HG03469 (cell line): ENCODE data around the gene CEP72.
"Not testable (repeated sequence)": the region's sequence is repeated elsewhere in the genome, so short reads cannot be mapped to it uniquely, and the experiment has no call there.

Source experiments
- ATAC-seq: cut with Tn5 transposase; IDR thresholded peaks from one replicate; pipeline ENCODE4 v1.9.1; 2021; ENCODE audit warnings: mild to moderate bottlenecking, moderate library complexity, moderate number of reproducible peaks; ENCODE audit not compliant: unreplicated experiment

The CEP72 gene

DNA sequence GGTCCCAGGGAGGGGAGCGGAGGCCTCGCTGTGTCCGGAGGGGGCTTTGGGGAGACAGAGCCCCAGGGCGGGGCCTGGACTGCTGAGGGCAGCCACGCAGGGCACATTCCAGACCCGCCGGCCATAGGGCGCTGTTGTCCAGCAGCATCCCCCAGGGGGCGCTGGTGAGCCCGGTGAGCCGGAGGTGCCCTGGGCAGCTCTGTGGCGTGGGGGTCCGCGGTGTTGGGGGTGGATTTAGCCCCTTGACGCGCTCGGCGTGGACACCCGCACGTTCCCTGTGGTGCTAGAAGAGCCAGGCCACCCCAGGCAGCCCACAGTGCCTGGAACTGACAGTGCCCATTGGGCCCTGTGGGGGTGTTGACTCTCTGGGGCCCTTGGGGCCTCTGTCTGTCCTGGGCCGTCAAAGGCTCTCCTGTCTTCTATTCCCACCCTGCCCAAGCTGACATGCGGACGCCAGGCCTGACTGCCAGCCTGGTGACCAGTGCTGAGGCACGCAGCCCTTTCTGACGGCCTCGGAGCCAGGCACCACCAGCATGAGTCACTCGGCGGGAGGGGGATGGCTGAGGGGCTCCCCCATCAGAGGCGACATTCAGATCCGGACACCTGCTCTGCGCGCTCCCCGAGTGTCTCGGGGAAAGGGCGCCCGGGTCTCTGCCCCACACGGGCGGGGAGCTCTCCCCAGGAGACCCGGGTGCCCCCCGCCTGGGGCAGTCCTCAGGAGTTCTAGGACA lies 57.1 kb downstream of the CEP72 start:
- no peak for ATAC-seq

DNA sequence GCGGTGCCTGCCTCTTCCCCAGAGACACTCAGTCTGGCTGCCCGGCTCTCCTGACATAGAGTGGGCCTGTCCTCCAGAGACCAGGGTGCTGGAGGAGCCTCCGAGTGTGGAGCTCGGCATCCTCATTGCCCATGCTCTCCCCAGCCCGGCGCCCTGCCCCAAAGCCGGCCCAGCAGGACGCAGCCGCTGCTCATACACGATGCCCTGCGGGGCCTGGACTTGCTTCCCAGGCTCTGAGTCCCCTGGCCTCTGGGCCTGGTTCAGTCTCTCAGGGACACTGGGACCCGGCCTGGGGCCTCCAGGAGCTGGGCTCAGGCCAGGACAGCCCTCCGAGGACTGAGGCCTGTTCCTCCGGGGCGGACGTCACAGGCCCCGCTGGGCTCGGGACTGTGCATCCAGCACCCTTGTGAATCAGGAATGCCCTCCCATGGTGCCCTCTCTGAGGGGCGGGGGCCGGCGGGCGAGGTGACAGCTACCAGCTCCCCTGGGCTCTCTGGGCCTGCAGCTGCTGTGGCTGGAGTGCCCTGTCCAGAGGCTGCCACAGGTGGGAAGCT lies 57.8 kb downstream of the CEP72 start:
- no peak for ATAC-seq

DNA sequence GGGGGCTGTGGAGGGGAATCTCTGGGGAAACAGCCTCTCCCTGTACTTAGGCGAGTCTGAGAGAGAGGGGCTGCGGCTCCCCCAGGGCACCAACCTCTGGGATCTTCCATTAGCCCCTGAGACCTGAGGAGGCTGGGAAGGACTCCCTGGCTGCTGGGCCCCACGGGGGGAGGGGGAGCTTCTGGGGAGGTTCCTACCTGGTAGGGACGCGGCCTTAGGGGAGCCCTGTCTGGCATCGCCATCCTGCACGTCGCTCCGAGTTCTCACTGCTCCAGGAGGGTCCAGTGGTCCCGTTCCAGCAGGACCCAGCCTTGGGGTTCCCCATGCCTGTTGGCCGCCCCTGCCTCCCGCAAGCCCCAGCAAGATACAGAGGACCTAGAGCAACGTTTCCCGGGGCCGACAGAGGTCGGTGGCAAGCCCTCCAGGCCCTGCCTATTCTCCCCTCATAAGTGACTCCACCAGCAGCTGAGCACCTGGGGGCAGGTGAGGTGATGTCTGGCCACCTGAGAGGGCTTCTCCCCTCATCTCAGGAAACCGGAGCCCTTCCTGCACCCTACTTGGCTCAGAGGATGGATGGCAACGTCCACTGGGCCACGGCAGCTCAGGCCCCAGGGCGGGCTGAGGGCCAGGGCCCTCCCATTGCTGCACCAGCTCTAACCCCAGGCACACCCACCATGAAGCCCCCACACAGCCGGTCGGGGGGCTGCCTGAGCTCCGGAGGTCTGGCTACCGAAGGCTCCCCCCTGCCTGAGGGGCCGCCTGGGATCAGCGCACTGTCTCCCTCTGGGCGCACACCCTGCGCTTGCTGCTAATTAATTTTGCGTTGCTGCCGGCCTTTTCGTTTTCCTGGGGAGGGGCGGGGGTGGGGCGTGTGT lies 58.5 kb downstream of the CEP72 start:
- ATAC-seq: no peak

- ATAC-seq: no peak
Observed at GRCh38 chr5:671459-672328, 59.6 kb downstream of the CEP72 start.

DNA sequence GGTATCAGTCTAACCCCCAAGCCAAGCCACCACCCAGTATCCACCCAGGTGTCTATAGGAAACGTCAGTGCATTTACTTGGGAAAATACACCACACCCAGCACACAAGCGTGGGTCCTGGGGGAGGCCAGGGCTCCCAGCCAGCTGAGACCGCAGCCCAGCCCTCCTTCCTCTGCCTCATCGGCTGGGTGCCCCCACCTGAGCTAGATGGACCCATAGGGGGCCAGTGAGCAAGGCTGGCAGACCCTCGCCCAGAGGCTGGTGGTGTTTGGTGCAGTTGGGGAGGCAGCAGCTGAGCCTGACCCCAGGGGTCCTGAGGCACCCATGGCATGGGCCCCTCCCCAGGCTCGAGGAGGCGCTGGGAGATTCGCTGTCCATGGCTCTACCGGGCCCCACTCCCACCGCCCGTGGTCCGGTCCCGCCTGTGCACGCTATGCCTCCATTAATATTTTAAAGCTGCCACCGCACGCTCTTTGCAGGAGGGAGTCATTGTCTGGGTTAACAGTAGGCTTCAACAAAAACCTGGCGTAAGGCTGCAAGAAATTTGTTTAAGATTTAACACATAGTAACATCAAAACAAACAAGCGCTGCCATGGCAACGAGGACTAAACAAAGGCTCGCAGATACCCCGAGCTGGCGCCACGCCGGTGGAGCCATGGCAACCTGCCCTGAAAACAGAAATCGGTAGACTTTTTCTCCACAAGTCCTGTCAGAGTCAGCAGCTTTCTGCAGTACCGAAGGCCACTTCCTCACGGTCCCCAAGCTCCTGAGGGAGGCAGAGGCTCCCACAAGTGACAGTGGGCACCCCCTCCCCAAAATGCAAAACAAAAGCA lies 60.4 kb downstream of the CEP72 start:
- no peak for ATAC-seq

GRCh38 chr5:673161-673830 lies 61.2 kb downstream of the CEP72 start:
- ATAC-seq: no peak

DNA sequence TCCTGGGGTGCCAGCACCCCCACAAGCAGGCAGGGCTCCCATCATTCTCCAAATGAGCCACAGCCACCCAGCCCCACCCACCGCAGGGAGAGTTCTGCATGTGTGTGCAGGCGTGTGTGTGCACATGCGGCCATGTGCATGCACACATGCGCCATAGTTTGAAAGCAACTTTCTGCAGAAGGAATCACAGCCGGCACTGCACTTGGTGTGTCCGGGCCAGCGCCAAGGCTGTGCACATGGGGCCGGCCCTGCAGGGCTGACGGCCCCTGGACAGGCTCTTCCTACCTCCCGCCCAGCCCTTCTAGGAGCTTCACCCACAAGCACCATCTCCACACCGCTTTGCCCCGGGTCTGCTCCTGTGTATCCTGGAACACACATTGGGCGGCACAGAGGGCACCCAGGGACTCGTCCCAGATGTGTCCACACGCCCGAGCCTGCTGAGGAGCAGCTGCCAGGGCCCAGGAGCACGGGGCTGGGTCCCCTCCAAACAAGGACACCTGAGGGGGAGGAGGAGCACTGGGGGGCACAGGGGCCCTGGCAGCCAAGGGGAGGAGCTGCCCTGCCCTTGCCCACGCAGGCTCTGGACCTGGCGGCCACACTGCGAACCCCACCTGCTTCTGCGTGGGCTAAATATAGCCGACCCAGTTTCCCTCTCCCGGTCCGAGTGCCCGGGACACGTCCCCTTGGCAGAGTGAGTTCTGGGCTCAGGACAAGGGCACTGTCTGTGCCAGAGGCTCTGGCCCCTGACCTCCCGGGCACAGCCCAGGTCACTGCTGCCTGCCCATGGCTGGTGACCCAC lies 61.9 kb downstream of the CEP72 start:
- ATAC-seq: no peak

- ATAC-seq: no peak
Observed at GRCh38 chr5:674630-675011, 62.5 kb downstream of the CEP72 start.

DNA sequence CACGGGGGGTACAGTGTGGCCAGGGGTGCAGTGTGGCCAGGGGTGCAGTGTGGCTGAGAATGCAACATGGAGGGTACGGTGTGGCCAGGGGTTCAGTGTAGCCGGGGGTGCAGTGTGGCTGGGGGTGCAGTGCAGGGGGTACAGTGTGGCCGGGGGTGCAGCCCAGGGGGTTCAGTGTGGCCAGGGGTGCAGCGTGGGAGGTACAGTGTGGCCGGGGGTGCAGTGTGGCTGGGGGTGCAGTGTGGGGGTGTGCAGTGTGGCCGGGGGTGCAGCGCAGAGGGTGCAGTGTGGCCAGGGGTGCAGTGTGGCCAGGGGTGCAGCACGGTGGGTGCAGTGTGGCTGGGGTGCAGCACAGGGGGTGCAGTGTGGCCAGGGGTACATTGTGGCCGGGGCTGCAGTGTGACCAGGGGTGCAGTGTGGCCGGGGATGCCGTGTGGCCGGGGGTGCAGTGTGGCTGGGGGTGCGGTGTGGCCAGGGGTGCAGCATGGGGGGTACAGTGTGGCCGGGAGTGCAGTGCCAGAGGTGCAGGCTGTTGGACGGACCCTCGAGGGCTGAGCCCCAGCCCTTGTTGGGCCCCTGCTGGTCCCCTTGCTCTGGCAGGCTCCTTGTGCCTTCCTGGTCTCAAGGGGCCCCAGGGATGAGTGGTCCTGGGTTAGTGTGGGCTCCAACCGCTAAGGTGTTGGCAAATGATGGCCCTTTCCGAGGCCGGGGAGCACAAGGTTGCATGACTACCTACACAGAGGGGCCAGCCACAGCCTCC lies 63.2 kb downstream of the CEP72 start:
- ATAC-seq: no peak

- ATAC-seq: no peak
Observed at GRCh38 chr5:675871-676698, 63.9 kb downstream of the CEP72 start.

DNA sequence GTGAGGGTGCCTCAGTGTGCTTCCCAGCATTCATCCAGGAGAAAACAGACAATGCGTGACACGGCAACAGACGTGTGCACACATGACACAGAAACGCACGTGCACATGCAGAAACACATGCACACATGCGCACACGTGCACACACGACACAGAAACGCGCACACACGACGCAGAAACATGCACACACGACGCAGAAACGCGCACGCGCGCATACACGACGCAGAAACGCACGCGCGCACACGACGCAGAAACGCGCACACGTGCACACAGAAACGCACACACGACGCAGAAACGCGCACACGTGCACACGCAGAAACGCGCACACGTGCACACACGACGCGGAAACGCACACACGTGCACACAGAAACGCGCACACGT lies 64.5 kb downstream of the CEP72 start:
- no peak for ATAC-seq

- ATAC-seq: no peak
Observed at GRCh38 chr5:677131-678101, 65.3 kb downstream of the CEP72 start.

- ATAC-seq: not testable (repeated sequence)
Observed at GRCh38 chr5:678521-678920, 66.4 kb downstream of the CEP72 start.

DNA sequence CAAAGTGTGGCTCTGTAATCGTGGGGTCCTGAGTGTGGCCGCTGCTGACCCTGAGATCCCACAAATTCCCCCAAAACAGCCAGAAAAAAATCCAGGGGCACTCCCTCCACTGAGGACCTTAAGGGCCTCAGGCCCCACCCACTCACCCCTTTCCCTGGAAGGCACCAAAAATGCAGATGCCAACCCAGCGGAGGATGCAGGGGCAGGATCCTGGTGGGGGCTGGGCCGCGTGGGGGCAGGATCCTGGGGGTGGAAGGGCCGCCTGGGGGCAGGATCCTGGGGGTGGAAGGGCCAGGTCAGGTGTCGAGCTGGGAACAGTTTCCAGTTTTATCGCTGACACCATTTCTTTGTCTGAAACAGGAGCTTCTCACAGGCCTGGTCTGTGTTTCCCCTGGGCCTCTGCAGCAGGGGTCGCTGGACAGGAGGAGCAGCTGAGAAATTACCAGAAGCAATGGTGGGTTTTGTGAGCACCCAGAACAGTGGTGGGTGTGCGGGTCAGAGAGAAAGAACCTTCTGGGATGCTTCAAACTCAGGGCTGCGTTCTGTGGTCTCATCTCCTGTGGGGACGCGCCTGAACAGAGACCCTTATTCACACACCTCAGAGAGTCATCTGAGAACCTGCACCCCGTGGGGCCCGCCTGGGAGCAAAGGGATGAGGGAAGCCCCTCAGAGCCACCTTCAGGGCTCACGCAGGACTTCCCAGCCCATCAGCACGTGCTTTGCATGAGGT lies 67.2 kb downstream of the CEP72 start:
- ATAC-seq: not testable (repeated sequence)

- not testable (repeated sequence) for ATAC-seq
Observed at GRCh38 chr5:680118-680795, 68.1 kb downstream of the CEP72 start.
